KMS-11 (cell line): ENCODE results near the gene NOD2.

Experiments used
- H2AFZ ChIP-seq: fragments of 200-600 bp; sonication (generic); 2 replicates; pipeline ENCODE4 v1.6.1; 2016; ENCODE audit warnings: antibody characterized with exemption, mixed run types, low read depth
- H3K27ac ChIP-seq: fragments of 200-600 bp; sonication (generic); 2 replicates; pipeline ENCODE4 v1.6.1; 2016; ENCODE audit warnings: mild to moderate bottlenecking, mixed run types
- H3K27me3 ChIP-seq: fragments of 200-600 bp; sonication (generic); 2 replicates; pipeline ENCODE4 v1.6.1; 2017; ENCODE audit warnings: mild to moderate bottlenecking, low read depth, mixed run types, moderate library complexity; ENCODE audit not compliant: insufficient read depth
- H3K36me3 ChIP-seq: fragments of 200-600 bp; sonication (generic); 2 replicates; pipeline ENCODE4 v1.6.1; 2017; ENCODE audit warnings: mild to moderate bottlenecking, mixed run types; ENCODE audit not compliant: insufficient read depth
- H3K4me1 ChIP-seq: fragments of 200-600 bp; sonication (generic); 2 replicates; pipeline ENCODE4 v1.6.1; 2016; ENCODE audit warnings: mild to moderate bottlenecking, low read depth, mixed run types; ENCODE audit not compliant: poor library complexity, severe bottlenecking
- H3K4me2 ChIP-seq: fragments of 200-600 bp; sonication (generic); 2 replicates; pipeline ENCODE4 v1.7.0; 2016; ENCODE audit warnings: mild to moderate bottlenecking, mixed run types
- H3K4me3 ChIP-seq: fragments of 200-600 bp; sonication (generic); IDR thresholded peaks from 2 replicates; pipeline ENCODE4 v1.6.1; 2017; ENCODE audit warnings: low read depth, low read length, mixed read lengths; ENCODE audit not compliant: insufficient read depth
- H3K79me2 ChIP-seq: fragments of 200-600 bp; sonication (generic); 2 replicates; pipeline ENCODE4 v1.6.1; 2016; ENCODE audit warnings: low read depth, mixed run types; ENCODE audit not compliant: insufficient read depth
- H3K9ac ChIP-seq: fragments of 200-600 bp; sonication (generic); 2 replicates; pipeline ENCODE4 v1.6.1; 2016; ENCODE audit warnings: mild to moderate bottlenecking, mixed run types
- H4K20me1 ChIP-seq: fragments of 200-600 bp; sonication (generic); 2 replicates; pipeline ENCODE4 v1.6.1; 2016; ENCODE audit warnings: mild to moderate bottlenecking, mixed run types; ENCODE audit not compliant: insufficient read depth
- TF ChIP-seq, protein P1 (sequence below): fragments of 200-600 bp; sonication (generic); conservative IDR thresholded peaks from 2 replicates; pipeline ENCODE4 v1.6.1; 2017; ENCODE audit warnings: low read depth, mild to moderate bottlenecking, antibody characterized with exemption, low read length, moderate library complexity, mixed read lengths

NOD2 gene

DNA sequence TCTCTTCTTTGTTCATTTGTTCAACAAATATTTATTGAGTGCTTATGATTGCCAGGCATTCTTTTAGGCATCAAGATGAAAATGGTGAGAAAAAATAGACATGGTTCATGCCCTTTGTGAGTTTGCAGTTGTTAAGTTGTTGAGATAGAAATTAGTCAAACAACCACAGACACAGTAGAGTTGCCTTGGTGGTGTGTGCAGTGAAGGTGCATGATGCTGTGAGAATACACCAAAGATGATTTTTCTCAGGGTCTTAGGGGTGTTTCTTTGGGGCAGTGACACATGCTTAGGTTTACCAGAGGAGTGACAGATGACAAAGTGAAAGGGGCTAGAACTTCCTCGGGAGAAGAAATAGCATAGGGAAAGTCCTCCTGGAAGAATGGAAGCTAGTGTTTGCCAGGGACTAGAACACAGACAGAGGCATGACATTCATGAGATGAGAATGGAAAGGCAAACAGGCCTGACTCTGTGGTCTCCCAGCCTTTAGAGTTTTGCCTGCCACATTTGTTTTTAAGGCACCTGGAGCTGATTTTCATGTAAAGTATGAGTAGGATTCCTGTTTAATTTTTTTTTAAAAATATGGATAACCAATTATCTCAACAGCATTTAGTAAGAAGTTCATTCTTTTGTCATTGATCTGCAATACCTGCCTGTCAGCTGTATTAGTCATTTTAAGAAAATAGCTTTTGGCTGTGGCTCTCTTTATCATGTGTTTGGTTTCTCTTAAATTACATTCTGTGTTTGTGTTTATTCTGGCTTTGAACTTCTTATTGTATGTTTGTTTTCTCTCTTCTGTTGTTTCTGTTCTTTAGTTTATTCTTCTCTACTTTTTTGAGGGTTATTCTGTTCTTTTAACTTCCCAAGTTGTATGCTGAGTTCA, 85.1 kb downstream of the NOD2 start:
- H2AFZ ChIP-seq = no peak overlapping the region
- H3K27me3 ChIP-seq = no peaks in the 10 kb centered on the region
- no peak overlapping the region for H3K4me2 ChIP-seq
- no peaks in the 10 kb centered on the region for H3K36me3 ChIP-seq
- H4K20me1 ChIP-seq = no peaks in the 10 kb centered on the region
- H3K27ac ChIP-seq = no peak overlapping the region
- TF ChIP-seq, protein P1, sequence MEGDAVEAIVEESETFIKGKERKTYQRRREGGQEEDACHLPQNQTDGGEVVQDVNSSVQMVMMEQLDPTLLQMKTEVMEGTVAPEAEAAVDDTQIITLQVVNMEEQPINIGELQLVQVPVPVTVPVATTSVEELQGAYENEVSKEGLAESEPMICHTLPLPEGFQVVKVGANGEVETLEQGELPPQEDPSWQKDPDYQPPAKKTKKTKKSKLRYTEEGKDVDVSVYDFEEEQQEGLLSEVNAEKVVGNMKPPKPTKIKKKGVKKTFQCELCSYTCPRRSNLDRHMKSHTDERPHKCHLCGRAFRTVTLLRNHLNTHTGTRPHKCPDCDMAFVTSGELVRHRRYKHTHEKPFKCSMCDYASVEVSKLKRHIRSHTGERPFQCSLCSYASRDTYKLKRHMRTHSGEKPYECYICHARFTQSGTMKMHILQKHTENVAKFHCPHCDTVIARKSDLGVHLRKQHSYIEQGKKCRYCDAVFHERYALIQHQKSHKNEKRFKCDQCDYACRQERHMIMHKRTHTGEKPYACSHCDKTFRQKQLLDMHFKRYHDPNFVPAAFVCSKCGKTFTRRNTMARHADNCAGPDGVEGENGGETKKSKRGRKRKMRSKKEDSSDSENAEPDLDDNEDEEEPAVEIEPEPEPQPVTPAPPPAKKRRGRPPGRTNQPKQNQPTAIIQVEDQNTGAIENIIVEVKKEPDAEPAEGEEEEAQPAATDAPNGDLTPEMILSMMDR = no peak
- H3K4me1 ChIP-seq = no peaks in the 10 kb centered on the region
- no peak overlapping the region for H3K9ac ChIP-seq
- H3K4me3 ChIP-seq = no peak overlapping the region
- no peaks in the 10 kb centered on the region for H3K79me2 ChIP-seq

DNA sequence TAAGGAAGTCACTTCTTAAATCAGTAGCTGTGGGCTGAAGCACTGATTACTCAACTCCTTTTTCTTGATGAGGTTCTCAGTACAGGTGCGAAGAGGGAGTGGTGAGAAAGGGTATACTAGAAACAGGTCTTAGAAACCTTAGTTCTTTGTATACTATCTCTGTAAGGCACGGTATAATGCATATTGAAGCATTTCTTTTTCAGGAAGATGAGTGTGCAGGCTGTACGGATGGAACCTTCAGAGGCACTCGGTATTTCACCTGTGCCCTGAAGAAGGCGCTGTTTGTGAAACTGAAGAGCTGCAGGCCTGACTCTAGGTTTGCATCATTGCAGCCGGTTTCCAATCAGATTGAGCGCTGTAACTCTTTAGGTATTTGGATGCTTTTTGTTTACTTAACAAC, 87.6 kb downstream of the NOD2 start:
- Histone ChIP-seq H2AFZ (no peak overlapping the region), H3K27me3 (no peaks in the 10 kb centered on the region), H3K36me3 (no peaks in the 10 kb centered on the region), H3K4me1 (no peaks in the 10 kb centered on the region), H3K9ac (no peak overlapping the region), H4K20me1 (no peaks in the 10 kb centered on the region), H3K4me3 (no peak overlapping the region), H3K4me2 (no peak overlapping the region), H3K79me2 (no peaks in the 10 kb centered on the region), H3K27ac (no peak overlapping the region)
- TF ChIP-seq, protein P1 = no peak

DNA sequence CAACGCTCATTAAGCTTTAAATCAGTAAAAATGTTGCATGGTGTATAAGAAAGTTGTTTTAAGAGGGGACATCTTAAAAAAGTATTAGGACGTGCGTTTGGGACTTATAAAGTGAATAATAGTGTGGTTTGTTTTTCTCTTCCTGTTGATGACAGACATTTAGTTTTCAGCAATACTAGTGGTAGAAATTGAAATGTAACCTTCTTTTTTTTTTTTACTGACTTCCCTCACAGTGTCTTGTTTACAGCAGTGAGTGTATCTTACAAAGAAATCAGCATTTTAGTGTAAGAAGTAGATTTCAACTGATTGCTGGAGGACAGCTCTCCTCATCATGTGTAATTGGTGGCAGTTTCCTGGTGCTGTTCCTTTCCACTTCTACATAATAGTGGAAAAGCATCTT, 88.1 kb downstream of the NOD2 start:
- no peak overlapping the region for H3K4me2 ChIP-seq
- TF ChIP-seq, protein P1 = no peak
- no peaks in the 10 kb centered on the region for H3K27me3 ChIP-seq
- H3K4me3 ChIP-seq = no peak overlapping the region
- H3K36me3 ChIP-seq = no peaks in the 10 kb centered on the region
- H3K4me1 ChIP-seq = no peaks in the 10 kb centered on the region
- no peak overlapping the region for H2AFZ ChIP-seq
- H4K20me1 ChIP-seq = no peaks in the 10 kb centered on the region
- no peak overlapping the region for H3K27ac ChIP-seq
- H3K9ac ChIP-seq = no peak overlapping the region
- no peaks in the 10 kb centered on the region for H3K79me2 ChIP-seq
